HFFc6 (cell line): ENCODE results near the gene CASR. TPM values are rescaled to one million over a fixed set of nuclear protein-coding genes. Genes with fewer than 3 reads are reported as not detected.

Source experiments
- DNase-seq: peaks from one replicate; pipeline ENCODE4 v3.0.0-alpha.2; 2018
- H3K27ac Mint-ChIP-seq: 2 replicates; pipeline ENCODE4 v1.8.0; 2020; ENCODE audit warnings: mild to moderate bottlenecking, mixed read lengths
- H3K27me3 Mint-ChIP-seq: 2 replicates; pipeline ENCODE4 v1.8.0; 2021; ENCODE audit warnings: mild to moderate bottlenecking, moderate library complexity, mixed read lengths; ENCODE audit not compliant: insufficient read depth
- H3K36me3 Mint-ChIP-seq: 2 replicates; pipeline ENCODE4 v1.8.0; 2021; ENCODE audit warnings: low read depth, mixed read lengths
- H3K4me1 Mint-ChIP-seq: 2 replicates; pipeline ENCODE4 v1.8.0; 2020; ENCODE audit warnings: low read depth, mixed read lengths
- H3K4me3 Mint-ChIP-seq: 2 replicates; pipeline ENCODE4 v1.8.0; 2020; ENCODE audit warnings: mild to moderate bottlenecking, moderate library complexity, mixed read lengths
- H3K9me3 Mint-ChIP-seq: 2 replicates; pipeline ENCODE4 v1.8.0; 2020; ENCODE audit warnings: mild to moderate bottlenecking, mixed read lengths
- CTCF ChIP-seq: fragments of 200-600 bp; sonication (generic); IDR thresholded peaks from 2 replicates; pipeline ENCODE4 v1.5.0; 2021; ENCODE audit warnings: antibody characterized with exemption, mild to moderate bottlenecking
- total RNA-seq, 6 experiments: library from RNA; stranded (reverse); fragmentation: NEBNext Ultra II Directional; extraction: Animal tissue kit (Norgen Biotek cat#: 25700); gene quantifications; 2 replicates in 1 of 6; 3 replicates in 5 of 6; pipeline ENCODE4 v1.2.3, GENCODE V29; 2021

The CASR gene
- total RNA-seq, 6 experiments from 2014 or later: 0.03 TPM; not detected in 5

GRCh38 chr3:122307094-122307687 lies 123.7 kb downstream of the CASR start:
- Mint-ChIP-seq H3K9me3 (no peaks in the 10 kb centered on the region), H3K27me3 (peaks cover 14% of the 10 kb centered on the region), H3K27ac (no peak overlapping the region), H3K4me3 (no peak overlapping the region), H3K4me1 (no peaks in the 10 kb centered on the region), H3K36me3 (no peaks in the 10 kb centered on the region)
- no peak for TF ChIP-seq CTCF
- DNase-seq: no peak

- Mint-ChIP-seq H3K4me1 (no peaks in the 10 kb centered on the region), H3K9me3 (no peaks in the 10 kb centered on the region), H3K27ac (no peak overlapping the region), H3K27me3 (peaks cover 14% of the 10 kb centered on the region), H3K4me3 (no peak overlapping the region), H3K36me3 (no peaks in the 10 kb centered on the region)
- DNase-seq: no peak
- TF ChIP-seq CTCF: no peak
Measured at GRCh38 chr3:122307976-122308375, 124.5 kb downstream of the CASR start.

- Mint-ChIP-seq H3K4me3 (no peak overlapping the region), H3K36me3 (no peaks in the 10 kb centered on the region), H3K27me3 (peaks cover 9% of the 10 kb centered on the region), H3K4me1 (no peaks in the 10 kb centered on the region), H3K9me3 (no peaks in the 10 kb centered on the region), H3K27ac (no peak overlapping the region)
- no peak for TF ChIP-seq CTCF
- no peak for DNase-seq
Measured at GRCh38 chr3:122310361-122310760, 126.9 kb downstream of the CASR start.

- H3K36me3 Mint-ChIP-seq: no peaks in the 10 kb centered on the region
- no peak overlapping the region for H3K27ac Mint-ChIP-seq
Measured at GRCh38 chr3:122312826-122313225, 129.4 kb downstream of the CASR start.

GRCh38 chr3:122313281-122313680 lies 129.8 kb downstream of the CASR start:
- Mint-ChIP-seq H3K36me3 (no peaks in the 10 kb centered on the region), H3K4me1 (no peaks in the 10 kb centered on the region), H3K9me3 (no peaks in the 10 kb centered on the region), H3K4me3 (no peak overlapping the region), H3K27me3 (peaks cover 14% of the 10 kb centered on the region), H3K27ac (no peak overlapping the region)
- no peak for TF ChIP-seq CTCF
- DNase-seq: no peak

More at GRCh38 chr3:122312826-122313225, 129.4 kb downstream of the CASR start:
- no peak for TF ChIP-seq CTCF
- H3K9me3 Mint-ChIP-seq: no peaks in the 10 kb centered on the region
- no peaks in the 10 kb centered on the region for H3K4me1 Mint-ChIP-seq
- no peak for DNase-seq
- peaks cover 14% of the 10 kb centered on the region for H3K27me3 Mint-ChIP-seq
- H3K4me3 Mint-ChIP-seq: no peak overlapping the region
